Lower lobe of right lung (tissue), 2 donors: ENCODE results near the gene ARHGAP22. TPM values are rescaled to one million over a fixed set of nuclear protein-coding genes. Genes with fewer than 3 reads are reported as not detected.

Source experiments
- ATAC-seq, 2 donors: fragments of 200-7000 bp; cut with Tn5 transposase; one replicate each; pipeline ENCODE4 v1.9.1; 2020 to 2022; ENCODE audit warnings: mild to moderate bottlenecking in 2 of 2, moderate library complexity in 2 of 2
- DNase-seq: peaks from one replicate; pipeline ENCODE4 v3.0.0-alpha.2; 2020
- H3K27ac ChIP-seq: fragments of 200-600 bp; one replicate; pipeline ENCODE4 v1.8.0; 2022
- H3K27me3 ChIP-seq: fragments of 200-600 bp; one replicate; pipeline ENCODE4 v1.8.0; 2022; ENCODE audit warnings: low read depth
- H3K36me3 ChIP-seq: fragments of 200-600 bp; one replicate; pipeline ENCODE4 v1.8.0; 2022; ENCODE audit warnings: mild to moderate bottlenecking
- H3K4me1 ChIP-seq: fragments of 200-600 bp; one replicate; pipeline ENCODE4 v1.8.0; 2022
- H3K4me3 ChIP-seq: fragments of 200-600 bp; one replicate; pipeline ENCODE4 v1.8.0; 2022; ENCODE audit warnings: mild to moderate bottlenecking
- H3K9me3 ChIP-seq: fragments of 200-600 bp; one replicate; pipeline ENCODE4 v1.8.0; 2022
- intact Hi-C: fragments of 100-400 bp; cut with DNase I; formaldehyde crosslinking; loops from one replicate; pipeline ENCODE4 v1.11.0; 2022
- total RNA-seq: library from RNA; stranded (reverse); fragmentation: NEBNext Ultra II Directional; extraction: Animal tissue kit (Norgen Biotek cat#: 25700); gene quantifications from one replicate; pipeline ENCODE4 v1.2.1, GENCODE V29; 2021
- TF ChIP-seq, protein P1 (sequence below): fragments of 200-600 bp; IDR thresholded peaks from one replicate; pipeline ENCODE4 v1.8.0; 2022; ENCODE audit warnings: antibody characterized with exemption, mild to moderate bottlenecking
- donor health status: DM: no; HTN: yes; CAD: no; lungs with severe emphysema.

Gene ARHGAP22
- total RNA-seq, 1 donor from 2014 or later, result 9.6 TPM

DNA sequence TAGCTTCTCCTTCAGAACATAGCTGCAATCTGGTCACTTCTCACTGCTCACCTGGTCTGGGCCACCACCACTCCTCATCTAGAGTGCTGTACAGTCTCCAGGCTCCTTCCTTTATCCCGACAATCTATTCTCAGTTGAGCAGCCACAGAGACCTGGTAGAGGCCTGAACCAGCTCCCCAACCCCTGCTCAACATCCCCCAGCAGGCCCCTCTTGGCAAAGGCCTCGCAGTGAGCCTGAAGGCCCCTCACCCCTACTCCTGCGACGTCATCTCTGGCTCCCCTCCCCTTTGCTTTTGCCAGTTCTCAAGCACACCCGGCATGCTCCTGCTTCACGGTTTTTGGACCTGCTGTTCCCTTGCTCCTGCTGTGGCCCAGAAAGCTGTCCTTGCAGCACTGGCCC lies 113.9 kb downstream of the ARHGAP22 start:
- Histone ChIP-seq H3K27ac (no peak overlapping the region), H3K27me3 (no peaks in the 10 kb centered on the region), H3K4me1 (no peaks in the 10 kb centered on the region), H3K4me3 (no peak overlapping the region), H3K36me3 (no peaks in the 10 kb centered on the region), H3K9me3 (no peaks in the 10 kb centered on the region)
- ATAC-seq (no peak), DNase-seq (no peak)
- intact Hi-C loops, result no loop called here
- TF ChIP-seq, protein P1, sequence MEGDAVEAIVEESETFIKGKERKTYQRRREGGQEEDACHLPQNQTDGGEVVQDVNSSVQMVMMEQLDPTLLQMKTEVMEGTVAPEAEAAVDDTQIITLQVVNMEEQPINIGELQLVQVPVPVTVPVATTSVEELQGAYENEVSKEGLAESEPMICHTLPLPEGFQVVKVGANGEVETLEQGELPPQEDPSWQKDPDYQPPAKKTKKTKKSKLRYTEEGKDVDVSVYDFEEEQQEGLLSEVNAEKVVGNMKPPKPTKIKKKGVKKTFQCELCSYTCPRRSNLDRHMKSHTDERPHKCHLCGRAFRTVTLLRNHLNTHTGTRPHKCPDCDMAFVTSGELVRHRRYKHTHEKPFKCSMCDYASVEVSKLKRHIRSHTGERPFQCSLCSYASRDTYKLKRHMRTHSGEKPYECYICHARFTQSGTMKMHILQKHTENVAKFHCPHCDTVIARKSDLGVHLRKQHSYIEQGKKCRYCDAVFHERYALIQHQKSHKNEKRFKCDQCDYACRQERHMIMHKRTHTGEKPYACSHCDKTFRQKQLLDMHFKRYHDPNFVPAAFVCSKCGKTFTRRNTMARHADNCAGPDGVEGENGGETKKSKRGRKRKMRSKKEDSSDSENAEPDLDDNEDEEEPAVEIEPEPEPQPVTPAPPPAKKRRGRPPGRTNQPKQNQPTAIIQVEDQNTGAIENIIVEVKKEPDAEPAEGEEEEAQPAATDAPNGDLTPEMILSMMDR, result no peak

DNA sequence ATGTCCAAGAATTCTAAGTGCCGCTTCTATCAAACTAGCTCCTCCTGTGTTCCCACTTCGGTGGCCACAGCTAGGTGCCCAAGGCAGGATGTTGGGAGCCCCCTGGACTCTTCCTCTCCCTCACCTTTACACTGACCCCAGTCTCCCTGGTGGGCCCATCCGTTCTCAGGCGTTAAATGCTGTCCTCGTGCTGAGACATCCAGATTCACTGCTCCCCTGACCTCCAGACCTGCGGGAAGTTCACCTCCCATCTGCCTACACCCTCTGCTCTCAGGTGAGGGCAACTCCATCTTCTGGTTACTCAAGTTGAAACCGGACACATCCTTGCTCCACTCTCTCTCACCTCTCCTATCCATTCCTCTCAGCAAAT lies 114.3 kb downstream of the ARHGAP22 start:
- Histone ChIP-seq H3K27ac (no peak overlapping the region), H3K36me3 (no peaks in the 10 kb centered on the region), H3K27me3 (no peaks in the 10 kb centered on the region), H3K4me3 (no peak overlapping the region), H3K4me1 (no peaks in the 10 kb centered on the region), H3K9me3 (no peaks in the 10 kb centered on the region)
- TF ChIP-seq, protein P1, result no peak
- intact Hi-C loops, result no loop called here
- DNase-seq, result no peak
- no peak for ATAC-seq

DNA sequence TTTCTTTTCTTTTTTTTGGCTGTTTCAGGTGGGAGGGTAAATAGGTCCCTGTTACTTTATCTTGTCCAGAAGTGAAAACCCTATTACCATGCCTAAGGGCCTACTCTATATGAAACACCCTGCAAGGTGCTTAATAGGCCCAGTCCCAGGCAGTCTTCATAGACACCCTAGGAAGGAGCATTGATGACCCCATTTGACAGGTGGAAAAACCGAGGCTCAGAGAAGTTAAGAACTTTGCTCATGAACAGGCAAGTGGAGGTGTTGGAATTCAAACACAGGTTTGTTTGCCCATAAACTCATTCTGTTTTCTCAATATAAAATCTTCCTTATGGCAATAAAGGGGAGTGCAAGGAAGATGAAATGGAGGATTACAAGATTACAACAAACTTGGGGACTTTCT lies 115.8 kb downstream of the ARHGAP22 start:
- H3K27me3 ChIP-seq, result no peaks in the 10 kb centered on the region
- H3K27ac ChIP-seq, result no peak overlapping the region
- intact Hi-C loops, result no loop called here
- H3K36me3 ChIP-seq, result no peaks in the 10 kb centered on the region
- H3K4me1 ChIP-seq, result no peaks in the 10 kb centered on the region
- H3K4me3 ChIP-seq, result no peak overlapping the region
- TF ChIP-seq, protein P1, result no peak
- ATAC-seq, result no peak
- no peak for DNase-seq
- no peaks in the 10 kb centered on the region for H3K9me3 ChIP-seq

DNA sequence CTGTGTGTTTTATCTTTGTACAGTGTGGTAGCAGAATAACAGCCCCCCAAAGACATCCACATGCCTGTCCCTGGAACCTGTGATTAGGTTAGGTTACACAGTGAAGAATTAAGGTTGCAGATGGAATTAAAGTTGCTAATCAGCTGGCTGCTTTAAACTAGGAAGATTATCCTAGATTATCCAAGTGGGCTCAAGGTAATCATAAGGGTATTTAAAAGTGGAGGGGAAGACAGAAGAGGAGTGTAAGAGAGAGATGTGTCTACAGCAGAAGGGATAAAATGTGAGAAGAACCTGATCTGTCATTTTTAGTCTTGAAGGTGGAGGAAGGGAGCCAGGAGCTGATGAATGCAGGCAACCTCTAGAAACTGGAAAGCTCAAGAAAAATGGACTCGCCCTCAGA lies 117.6 kb downstream of the ARHGAP22 start:
- H3K4me3 ChIP-seq, result no peak overlapping the region
- no peaks in the 10 kb centered on the region for H3K36me3 ChIP-seq
- intact Hi-C loops, result no loop called here
- no peak for ATAC-seq
- H3K4me1 ChIP-seq, result no peaks in the 10 kb centered on the region
- H3K27me3 ChIP-seq, result no peaks in the 10 kb centered on the region
- DNase-seq, result no peak
- no peaks in the 10 kb centered on the region for H3K9me3 ChIP-seq
- TF ChIP-seq, protein P1, result no peak
- no peak overlapping the region for H3K27ac ChIP-seq

DNA sequence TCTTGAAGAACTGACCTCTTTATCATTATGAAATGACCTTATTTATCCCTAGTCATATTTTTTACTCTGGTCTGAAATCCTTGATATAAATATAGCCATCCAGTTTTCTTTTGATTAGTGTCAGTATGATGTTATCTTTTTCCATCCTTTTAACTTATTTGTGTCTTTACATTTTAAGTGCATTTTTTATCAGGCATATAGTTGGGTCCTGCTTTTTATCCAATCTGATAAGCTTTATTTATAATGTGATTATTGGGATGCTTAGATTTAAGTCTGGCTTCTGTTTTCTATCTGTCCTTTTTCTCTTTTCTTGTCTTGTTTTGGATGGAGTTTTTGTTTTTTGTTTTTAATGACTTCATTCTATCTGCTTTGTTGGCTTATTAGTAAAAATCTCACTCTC lies 119.2 kb downstream of the ARHGAP22 start:
- DNase-seq, result no peak
- Histone ChIP-seq H3K4me3 (no peak overlapping the region), H3K27ac (no peak overlapping the region), H3K36me3 (no peaks in the 10 kb centered on the region), H3K4me1 (no peaks in the 10 kb centered on the region), H3K9me3 (no peaks in the 10 kb centered on the region), H3K27me3 (no peaks in the 10 kb centered on the region)
- no peak for ATAC-seq
- intact Hi-C loops, result no loop called here
- TF ChIP-seq, protein P1, result no peak

DNA sequence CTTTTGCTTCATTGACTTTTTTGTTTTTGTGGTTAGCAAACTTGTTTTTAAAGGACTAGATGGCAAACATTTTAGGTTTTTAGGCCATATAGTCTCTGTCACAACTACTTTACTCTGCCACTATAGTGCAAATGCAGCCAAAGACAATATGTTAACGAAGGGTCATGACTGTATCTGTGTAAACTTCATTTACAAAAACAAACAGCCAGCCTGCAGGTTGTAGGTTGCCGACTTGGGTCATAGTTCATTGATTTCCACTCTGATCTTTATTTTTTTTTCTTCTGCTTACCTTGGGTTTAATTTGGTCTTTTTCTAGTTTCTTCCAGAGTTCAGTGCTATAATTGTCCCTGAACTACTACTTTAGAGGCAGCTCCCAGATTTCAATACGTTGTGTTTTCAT lies 120.0 kb downstream of the ARHGAP22 start:
- intact Hi-C loops, result no loop called here
- TF ChIP-seq, protein P1, result no peak
- Histone ChIP-seq H3K9me3 (no peaks in the 10 kb centered on the region), H3K4me1 (no peaks in the 10 kb centered on the region), H3K4me3 (no peak overlapping the region), H3K27me3 (no peaks in the 10 kb centered on the region), H3K36me3 (no peaks in the 10 kb centered on the region), H3K27ac (no peak overlapping the region)
- DNase-seq (no peak), ATAC-seq (no peak)
